ENCODE results near the gene SOX6.

- TF ChIP-seq, protein P1, sequence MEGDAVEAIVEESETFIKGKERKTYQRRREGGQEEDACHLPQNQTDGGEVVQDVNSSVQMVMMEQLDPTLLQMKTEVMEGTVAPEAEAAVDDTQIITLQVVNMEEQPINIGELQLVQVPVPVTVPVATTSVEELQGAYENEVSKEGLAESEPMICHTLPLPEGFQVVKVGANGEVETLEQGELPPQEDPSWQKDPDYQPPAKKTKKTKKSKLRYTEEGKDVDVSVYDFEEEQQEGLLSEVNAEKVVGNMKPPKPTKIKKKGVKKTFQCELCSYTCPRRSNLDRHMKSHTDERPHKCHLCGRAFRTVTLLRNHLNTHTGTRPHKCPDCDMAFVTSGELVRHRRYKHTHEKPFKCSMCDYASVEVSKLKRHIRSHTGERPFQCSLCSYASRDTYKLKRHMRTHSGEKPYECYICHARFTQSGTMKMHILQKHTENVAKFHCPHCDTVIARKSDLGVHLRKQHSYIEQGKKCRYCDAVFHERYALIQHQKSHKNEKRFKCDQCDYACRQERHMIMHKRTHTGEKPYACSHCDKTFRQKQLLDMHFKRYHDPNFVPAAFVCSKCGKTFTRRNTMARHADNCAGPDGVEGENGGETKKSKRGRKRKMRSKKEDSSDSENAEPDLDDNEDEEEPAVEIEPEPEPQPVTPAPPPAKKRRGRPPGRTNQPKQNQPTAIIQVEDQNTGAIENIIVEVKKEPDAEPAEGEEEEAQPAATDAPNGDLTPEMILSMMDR (conservative IDR thresholded peaks at IDR 0.05; ENCODE audit: low read depth in 2 of 2) = no peak
- no peak for TF ChIP-seq POLR2AphosphoS5 (IDR thresholded peaks at IDR 0.05; ENCODE audit: low read depth)
- no peak for TF ChIP-seq STAT1 (IDR thresholded peaks at IDR 0.05; ENCODE audit: unreplicated experiment)
- TF ChIP-seq NANOG (IDR thresholded peaks at IDR 0.05; ENCODE audit: borderline replicate concordance) = no peak
- no peak for TF ChIP-seq EZH2 (IDR thresholded peaks at IDR 0.05; ENCODE audit: low read depth, unreplicated experiment)
- no peak for TF ChIP-seq CREB1 (CRISPR knock-in tag; IDR thresholded peaks at IDR 0.05; ENCODE audit: low read depth)
- TF ChIP-seq REST (IDR thresholded peaks at IDR 0.05; ENCODE audit: unreplicated experiment) = no peak
- no peak for TF ChIP-seq EZH2phosphoT487 (IDR thresholded peaks at IDR 0.05; ENCODE audit: unreplicated experiment)
- TF ChIP-seq ZNF114 (CRISPR knock-in tag; IDR thresholded peaks at IDR 0.05) = no peak
- TF ChIP-seq, protein P2, sequence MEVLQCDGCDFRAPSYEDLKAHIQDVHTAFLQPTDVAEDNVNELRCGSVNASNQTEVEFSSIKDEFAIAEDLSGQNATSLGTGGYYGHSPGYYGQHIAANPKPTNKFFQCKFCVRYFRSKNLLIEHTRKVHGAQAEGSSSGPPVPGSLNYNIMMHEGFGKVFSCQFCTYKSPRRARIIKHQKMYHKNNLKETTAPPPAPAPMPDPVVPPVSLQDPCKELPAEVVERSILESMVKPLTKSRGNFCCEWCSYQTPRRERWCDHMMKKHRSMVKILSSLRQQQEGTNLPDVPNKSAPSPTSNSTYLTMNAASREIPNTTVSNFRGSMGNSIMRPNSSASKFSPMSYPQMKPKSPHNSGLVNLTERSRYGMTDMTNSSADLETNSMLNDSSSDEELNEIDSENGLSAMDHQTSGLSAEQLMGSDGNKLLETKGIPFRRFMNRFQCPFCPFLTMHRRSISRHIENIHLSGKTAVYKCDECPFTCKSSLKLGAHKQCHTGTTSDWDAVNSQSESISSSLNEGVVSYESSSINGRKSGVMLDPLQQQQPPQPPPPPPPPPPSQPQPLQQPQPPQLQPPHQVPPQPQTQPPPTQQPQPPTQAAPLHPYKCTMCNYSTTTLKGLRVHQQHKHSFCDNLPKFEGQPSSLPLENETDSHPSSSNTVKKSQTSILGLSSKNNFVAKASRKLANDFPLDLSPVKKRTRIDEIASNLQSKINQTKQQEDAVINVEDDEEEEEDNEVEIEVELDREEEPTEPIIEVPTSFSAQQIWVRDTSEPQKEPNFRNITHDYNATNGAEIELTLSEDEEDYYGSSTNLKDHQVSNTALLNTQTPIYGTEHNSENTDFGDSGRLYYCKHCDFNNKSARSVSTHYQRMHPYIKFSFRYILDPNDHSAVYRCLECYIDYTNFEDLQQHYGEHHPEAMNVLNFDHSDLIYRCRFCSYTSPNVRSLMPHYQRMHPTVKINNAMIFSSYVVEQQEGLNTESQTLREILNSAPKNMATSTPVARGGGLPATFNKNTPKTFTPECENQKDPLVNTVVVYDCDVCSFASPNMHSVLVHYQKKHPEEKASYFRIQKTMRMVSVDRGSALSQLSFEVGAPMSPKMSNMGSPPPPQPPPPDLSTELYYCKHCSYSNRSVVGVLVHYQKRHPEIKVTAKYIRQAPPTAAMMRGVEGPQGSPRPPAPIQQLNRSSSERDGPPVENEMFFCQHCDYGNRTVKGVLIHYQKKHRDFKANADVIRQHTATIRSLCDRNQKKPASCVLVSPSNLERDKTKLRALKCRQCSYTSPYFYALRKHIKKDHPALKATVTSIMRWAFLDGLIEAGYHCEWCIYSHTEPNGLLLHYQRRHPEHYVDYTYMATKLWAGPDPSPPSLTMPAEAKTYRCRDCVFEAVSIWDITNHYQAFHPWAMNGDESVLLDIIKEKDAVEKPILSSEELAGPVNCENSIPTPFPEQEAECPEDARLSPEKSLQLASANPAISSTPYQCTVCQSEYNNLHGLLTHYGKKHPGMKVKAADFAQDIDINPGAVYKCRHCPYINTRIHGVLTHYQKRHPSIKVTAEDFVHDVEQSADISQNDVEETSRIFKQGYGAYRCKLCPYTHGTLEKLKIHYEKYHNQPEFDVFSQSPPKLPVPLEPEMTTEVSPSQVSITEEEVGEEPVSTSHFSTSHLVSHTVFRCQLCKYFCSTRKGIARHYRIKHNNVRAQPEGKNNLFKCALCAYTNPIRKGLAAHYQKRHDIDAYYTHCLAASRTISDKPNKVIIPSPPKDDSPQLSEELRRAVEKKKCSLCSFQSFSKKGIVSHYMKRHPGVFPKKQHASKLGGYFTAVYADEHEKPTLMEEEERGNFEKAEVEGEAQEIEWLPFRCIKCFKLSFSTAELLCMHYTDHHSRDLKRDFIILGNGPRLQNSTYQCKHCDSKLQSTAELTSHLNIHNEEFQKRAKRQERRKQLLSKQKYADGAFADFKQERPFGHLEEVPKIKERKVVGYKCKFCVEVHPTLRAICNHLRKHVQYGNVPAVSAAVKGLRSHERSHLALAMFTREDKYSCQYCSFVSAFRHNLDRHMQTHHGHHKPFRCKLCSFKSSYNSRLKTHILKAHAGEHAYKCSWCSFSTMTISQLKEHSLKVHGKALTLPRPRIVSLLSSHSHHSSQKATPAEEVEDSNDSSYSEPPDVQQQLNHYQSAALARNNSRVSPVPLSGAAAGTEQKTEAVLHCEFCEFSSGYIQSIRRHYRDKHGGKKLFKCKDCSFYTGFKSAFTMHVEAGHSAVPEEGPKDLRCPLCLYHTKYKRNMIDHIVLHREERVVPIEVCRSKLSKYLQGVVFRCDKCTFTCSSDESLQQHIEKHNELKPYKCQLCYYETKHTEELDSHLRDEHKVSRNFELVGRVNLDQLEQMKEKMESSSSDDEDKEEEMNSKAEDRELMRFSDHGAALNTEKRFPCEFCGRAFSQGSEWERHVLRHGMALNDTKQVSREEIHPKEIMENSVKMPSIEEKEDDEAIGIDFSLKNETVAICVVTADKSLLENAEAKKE (CRISPR knock-in tag; IDR thresholded peaks at IDR 0.05) = no peak
- no peak for TF ChIP-seq ETS1 (IDR thresholded peaks at IDR 0.05)
- TF ChIP-seq JUNB (IDR thresholded peaks at IDR 0.05; ENCODE audit: unreplicated experiment) = no peak
- TF ChIP-seq ZNF331 (CRISPR knock-in tag; IDR thresholded peaks at IDR 0.05; ENCODE audit: low read depth) = no peak
Measured at GRCh38 chr11:16136792-16137390, 219.5 kb downstream of the SOX6 start.

Data from GM23338 (cell line).